HepG2 (cell line): ENCODE results near the gene RMI2. TPM values are rescaled to one million over a fixed set of nuclear protein-coding genes. Genes with fewer than 3 reads are reported as not detected.

ENCODE experiments used
- AGO2 ChIP-seq: fragments of 200-400 bp; formaldehyde crosslinking; optimal IDR thresholded peaks from 2 replicates; pipeline ENCODE3; 2017; ENCODE audit warnings: mild to moderate bottlenecking, low read depth, low read length, moderate library complexity
- ATAD3A ChIP-seq: sonication (generic); formaldehyde crosslinking; IDR thresholded peaks from 2 replicates; pipeline ENCODE4 v1.4.0; 2020; ENCODE audit warnings: missing genetic modification reagents
- CREM ChIP-seq, 2 experiments: sonication (generic) in 1 of 2; formaldehyde crosslinking in 1 of 2; IDR thresholded peaks; 2 replicates each; pipeline versions ENCODE4 v1.4.0 to v1.6.1; 2016 to 2020; ENCODE audit warnings: antibody characterized with exemption in 1 of 2, mild to moderate bottlenecking in 1 of 2, missing genetic modification reagents in 1 of 2
- FOXO1 ChIP-seq: sonication (generic); formaldehyde crosslinking; IDR thresholded peaks from 2 replicates; pipeline ENCODE4 v1.4.0; 2020; ENCODE audit warnings: missing genetic modification reagents
- GZF1 ChIP-seq: sonication (generic); formaldehyde crosslinking; IDR thresholded peaks from 2 replicates; pipeline ENCODE4 v1.5.1; 2020; ENCODE audit warnings: mild to moderate bottlenecking, missing genetic modification reagents
- IRF2 ChIP-seq: IDR thresholded peaks from 2 replicates; pipeline ENCODE4 v1.6.1; 2018; ENCODE audit warnings: missing genetic modification reagents, missing compliant biosample characterization
- ZNF761 ChIP-seq: sonication (generic); formaldehyde crosslinking; conservative IDR thresholded peaks from 2 replicates; pipeline ENCODE4 v1.4.0; 2020; ENCODE audit warnings: mild to moderate bottlenecking, missing genetic modification reagents
- ZNF768 ChIP-seq: sonication (generic); formaldehyde crosslinking; IDR thresholded peaks from 2 replicates; pipeline ENCODE4 v1.4.0; 2020; ENCODE audit warnings: missing genetic modification reagents
- ZSCAN21 ChIP-seq: sonication (generic); formaldehyde crosslinking; IDR thresholded peaks from 2 replicates; pipeline ENCODE4 v1.8.0; 2022; ENCODE audit warnings: mild to moderate bottlenecking, missing genetic modification reagents, moderate library complexity, borderline replicate concordance
- polyA plus RNA-seq, 8 experiments: library from polyadenylated mRNA; depleted of rRNA in 3 of 8; stranded (reverse) in 7 of 8; unstranded in 1 of 8; fragments of >200 nt; fragmentation: Illumina TruSeq in 4 of 8; extraction: Trizol in 4 of 8; gene quantifications; 2 replicates each; pipeline versions ENCODE4 v1.2.1 to v1.2.3, GENCODE V29; 2011 to 2016; ENCODE audit warnings: low read depth in 4 of 8, missing spikeins in 1 of 8, mixed read lengths in 1 of 8; ENCODE audit not compliant: insufficient read depth in 1 of 8
- total RNA-seq, 5 experiments: library from RNA; depleted of rRNA; stranded (reverse); fragments of >200 nt; fragmentation: Illumina TruSeq; extraction: Trizol; gene quantifications; 2 replicates each; pipeline ENCODE4 v1.2.3, GENCODE V29; 2016; ENCODE audit warnings: low read depth in 1 of 5
- TF ChIP-seq, protein P1 (sequence below): sonication (generic); formaldehyde crosslinking; IDR thresholded peaks from 2 replicates; pipeline ENCODE4 v1.4.0; 2020; ENCODE audit warnings: missing genetic modification reagents, borderline replicate concordance
- TF ChIP-seq, protein P2 (sequence below): IDR thresholded peaks from 2 replicates; pipeline ENCODE4 v1.6.1; 2016; ENCODE audit warnings: mild to moderate bottlenecking, missing biosample characterization, missing genetic modification reagents
- TF ChIP-seq, protein P3 (sequence below): sonication (generic); formaldehyde crosslinking; IDR thresholded peaks from 2 replicates; pipeline ENCODE4 v1.4.0; 2020; ENCODE audit warnings: mild to moderate bottlenecking, missing genetic modification reagents
- TF ChIP-seq, protein P4 (sequence below): sonication (generic); formaldehyde crosslinking; IDR thresholded peaks from 2 replicates; pipeline ENCODE4 v1.4.0; 2020; ENCODE audit warnings: missing genetic modification reagents
- TF ChIP-seq, protein P5 (sequence below): sonication (generic); formaldehyde crosslinking; IDR thresholded peaks from 2 replicates; pipeline ENCODE4 v1.8.0; 2022; ENCODE audit warnings: missing genetic modification reagents, mild to moderate bottlenecking, inconsistent platforms, borderline replicate concordance
- TF ChIP-seq, protein P6 (sequence below): sonication (generic); formaldehyde crosslinking; conservative IDR thresholded peaks from 2 replicates; pipeline ENCODE4 v1.8.0; 2022; ENCODE audit warnings: low read depth, missing genetic modification reagents
- TF ChIP-seq, protein P7 (sequence below): IDR thresholded peaks from 2 replicates; pipeline ENCODE4 v1.4.0; 2020; ENCODE audit warnings: mild to moderate bottlenecking, missing genetic modification reagents

The RMI2 gene
- total and polyA plus RNA-seq, 2 of the 13 experiments (the other 11 are each of a cell fraction or from before 2014, with no cell fraction given) = 24.5 to 55.7 TPM

DNA sequence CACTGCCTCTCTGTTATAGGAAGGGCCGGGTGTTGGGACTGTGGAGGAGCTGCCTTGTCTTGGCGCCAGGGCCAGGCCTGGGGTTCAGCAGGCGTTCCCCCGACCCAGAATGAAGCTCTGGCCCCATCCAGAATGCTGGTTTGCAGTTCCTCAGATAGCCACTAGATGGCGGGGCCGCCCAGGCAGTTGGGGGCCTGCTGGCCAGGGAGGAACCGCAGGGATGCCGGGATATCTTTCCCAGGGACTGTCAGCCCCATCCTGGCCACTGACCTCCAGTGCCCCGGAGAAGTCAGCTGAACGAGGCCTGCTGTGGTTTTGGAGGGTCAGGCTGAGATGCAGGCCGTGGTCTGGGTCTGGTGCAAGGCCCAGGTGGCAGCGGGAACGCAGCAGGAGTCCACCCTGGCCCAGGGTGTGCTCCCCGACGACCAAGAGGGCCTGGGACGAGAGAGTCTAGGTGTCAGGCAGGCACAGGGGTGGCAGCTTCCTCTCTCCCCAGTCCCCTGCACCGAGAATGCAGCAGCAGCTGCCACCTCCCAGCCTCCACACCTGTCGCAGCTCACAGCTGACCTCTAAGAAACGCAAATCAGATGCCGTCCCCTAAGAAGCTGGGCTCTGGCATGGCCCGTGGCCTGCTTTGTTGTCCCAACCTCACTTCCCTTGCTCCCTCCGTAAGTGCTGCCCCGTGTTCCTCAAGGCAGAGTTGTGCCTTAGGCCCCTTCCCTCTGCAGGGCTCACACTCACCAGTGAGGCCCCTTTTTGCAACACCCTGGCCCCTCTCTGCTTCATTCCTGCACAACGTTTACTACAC, 51.2 kb downstream of the RMI2 start (continued):
- TF ChIP-seq, protein P1, sequence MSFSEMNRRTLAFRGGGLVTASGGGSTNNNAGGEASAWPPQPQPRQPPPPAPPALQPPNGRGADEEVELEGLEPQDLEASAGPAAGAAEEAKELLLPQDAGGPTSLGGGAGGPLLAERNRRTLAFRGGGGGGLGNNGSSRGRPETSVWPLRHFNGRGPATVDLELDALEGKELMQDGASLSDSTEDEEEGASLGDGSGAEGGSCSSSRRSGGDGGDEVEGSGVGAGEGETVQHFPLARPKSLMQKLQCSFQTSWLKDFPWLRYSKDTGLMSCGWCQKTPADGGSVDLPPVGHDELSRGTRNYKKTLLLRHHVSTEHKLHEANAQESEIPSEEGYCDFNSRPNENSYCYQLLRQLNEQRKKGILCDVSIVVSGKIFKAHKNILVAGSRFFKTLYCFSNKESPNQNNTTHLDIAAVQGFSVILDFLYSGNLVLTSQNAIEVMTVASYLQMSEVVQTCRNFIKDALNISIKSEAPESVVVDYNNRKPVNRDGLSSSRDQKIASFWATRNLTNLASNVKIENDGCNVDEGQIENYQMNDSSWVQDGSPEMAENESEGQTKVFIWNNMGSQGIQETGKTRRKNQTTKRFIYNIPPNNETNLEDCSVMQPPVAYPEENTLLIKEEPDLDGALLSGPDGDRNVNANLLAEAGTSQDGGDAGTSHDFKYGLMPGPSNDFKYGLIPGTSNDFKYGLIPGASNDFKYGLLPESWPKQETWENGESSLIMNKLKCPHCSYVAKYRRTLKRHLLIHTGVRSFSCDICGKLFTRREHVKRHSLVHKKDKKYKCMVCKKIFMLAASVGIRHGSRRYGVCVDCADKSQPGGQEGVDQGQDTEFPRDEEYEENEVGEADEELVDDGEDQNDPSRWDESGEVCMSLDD (CRISPR knock-in tag) = 0 out of 2 replicates have a peak, but pooled peaks have one; percentile 13
- TF ChIP-seq ZSCAN21 (CRISPR knock-in tag) = peak; percentile 97
- 0 out of 2 replicates have a peak, but pooled peaks have one; percentile 10 for TF ChIP-seq ATAD3A
- TF ChIP-seq, protein P2, sequence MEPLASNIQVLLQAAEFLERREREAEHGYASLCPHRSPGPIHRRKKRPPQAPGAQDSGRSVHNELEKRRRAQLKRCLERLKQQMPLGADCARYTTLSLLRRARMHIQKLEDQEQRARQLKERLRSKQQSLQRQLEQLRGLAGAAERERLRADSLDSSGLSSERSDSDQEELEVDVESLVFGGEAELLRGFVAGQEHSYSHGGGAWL (CRISPR knock-in tag) = peak; percentile 88
- no peak for TF ChIP-seq AGO2
- TF ChIP-seq, protein P3, sequence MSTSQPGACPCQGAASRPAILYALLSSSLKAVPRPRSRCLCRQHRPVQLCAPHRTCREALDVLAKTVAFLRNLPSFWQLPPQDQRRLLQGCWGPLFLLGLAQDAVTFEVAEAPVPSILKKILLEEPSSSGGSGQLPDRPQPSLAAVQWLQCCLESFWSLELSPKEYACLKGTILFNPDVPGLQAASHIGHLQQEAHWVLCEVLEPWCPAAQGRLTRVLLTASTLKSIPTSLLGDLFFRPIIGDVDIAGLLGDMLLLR (CRISPR knock-in tag) = peak; percentile 56; the same call in 1 of the 2 replicates
- peak; percentile 81 for TF ChIP-seq IRF2 (CRISPR knock-in tag)
- 0 out of 2 replicates have a peak, but pooled peaks have one; percentile 17 for TF ChIP-seq FOXO1 (CRISPR knock-in tag)
- TF ChIP-seq ZNF768 (CRISPR knock-in tag) = peak; percentile 74; the same call in 1 of the 2 replicates
- TF ChIP-seq, protein P4, sequence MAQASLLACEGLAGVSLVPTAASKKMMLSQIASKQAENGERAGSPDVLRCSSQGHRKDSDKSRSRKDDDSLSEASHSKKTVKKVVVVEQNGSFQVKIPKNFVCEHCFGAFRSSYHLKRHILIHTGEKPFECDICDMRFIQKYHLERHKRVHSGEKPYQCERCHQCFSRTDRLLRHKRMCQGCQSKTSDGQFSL = no peak; the same call in 1 of the 2 replicates
- TF ChIP-seq CREM (IDR thresholded peaks at IDR 0.05) = no peak
- TF ChIP-seq CREM (CRISPR knock-in tag; IDR thresholded peaks at IDR 0.05) = no peak
- TF ChIP-seq ZNF761 (CRISPR knock-in tag) = peak; percentile 79; the same call in 1 of the 2 replicates
- TF ChIP-seq, protein P5, sequence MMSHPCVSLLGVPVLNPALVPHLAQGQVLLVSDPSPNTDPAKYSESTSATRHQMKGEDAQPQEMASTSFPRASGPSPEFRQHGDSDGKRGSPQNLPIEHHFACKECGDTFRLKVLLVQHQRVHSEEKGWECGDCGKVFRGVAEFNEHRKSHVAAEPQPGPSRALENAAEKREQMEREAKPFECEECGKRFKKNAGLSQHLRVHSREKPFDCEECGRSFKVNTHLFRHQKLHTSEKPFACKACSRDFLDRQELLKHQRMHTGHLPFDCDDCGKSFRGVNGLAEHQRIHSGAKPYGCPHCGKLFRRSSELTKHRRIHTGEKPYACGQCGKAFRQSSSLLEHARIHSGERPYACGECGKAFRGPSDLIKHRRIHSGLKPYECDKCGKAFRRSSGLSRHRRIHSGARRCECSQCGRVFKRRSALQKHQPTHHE (CRISPR knock-in tag) = no peak
- TF ChIP-seq, protein P6, sequence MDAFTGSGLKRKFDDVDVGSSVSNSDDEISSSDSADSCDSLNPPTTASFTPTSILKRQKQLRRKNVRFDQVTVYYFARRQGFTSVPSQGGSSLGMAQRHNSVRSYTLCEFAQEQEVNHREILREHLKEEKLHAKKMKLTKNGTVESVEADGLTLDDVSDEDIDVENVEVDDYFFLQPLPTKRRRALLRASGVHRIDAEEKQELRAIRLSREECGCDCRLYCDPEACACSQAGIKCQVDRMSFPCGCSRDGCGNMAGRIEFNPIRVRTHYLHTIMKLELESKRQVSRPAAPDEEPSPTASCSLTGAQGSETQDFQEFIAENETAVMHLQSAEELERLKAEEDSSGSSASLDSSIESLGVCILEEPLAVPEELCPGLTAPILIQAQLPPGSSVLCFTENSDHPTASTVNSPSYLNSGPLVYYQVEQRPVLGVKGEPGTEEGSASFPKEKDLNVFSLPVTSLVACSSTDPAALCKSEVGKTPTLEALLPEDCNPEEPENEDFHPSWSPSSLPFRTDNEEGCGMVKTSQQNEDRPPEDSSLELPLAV (CRISPR knock-in tag) = no peak
- TF ChIP-seq, protein P7, sequence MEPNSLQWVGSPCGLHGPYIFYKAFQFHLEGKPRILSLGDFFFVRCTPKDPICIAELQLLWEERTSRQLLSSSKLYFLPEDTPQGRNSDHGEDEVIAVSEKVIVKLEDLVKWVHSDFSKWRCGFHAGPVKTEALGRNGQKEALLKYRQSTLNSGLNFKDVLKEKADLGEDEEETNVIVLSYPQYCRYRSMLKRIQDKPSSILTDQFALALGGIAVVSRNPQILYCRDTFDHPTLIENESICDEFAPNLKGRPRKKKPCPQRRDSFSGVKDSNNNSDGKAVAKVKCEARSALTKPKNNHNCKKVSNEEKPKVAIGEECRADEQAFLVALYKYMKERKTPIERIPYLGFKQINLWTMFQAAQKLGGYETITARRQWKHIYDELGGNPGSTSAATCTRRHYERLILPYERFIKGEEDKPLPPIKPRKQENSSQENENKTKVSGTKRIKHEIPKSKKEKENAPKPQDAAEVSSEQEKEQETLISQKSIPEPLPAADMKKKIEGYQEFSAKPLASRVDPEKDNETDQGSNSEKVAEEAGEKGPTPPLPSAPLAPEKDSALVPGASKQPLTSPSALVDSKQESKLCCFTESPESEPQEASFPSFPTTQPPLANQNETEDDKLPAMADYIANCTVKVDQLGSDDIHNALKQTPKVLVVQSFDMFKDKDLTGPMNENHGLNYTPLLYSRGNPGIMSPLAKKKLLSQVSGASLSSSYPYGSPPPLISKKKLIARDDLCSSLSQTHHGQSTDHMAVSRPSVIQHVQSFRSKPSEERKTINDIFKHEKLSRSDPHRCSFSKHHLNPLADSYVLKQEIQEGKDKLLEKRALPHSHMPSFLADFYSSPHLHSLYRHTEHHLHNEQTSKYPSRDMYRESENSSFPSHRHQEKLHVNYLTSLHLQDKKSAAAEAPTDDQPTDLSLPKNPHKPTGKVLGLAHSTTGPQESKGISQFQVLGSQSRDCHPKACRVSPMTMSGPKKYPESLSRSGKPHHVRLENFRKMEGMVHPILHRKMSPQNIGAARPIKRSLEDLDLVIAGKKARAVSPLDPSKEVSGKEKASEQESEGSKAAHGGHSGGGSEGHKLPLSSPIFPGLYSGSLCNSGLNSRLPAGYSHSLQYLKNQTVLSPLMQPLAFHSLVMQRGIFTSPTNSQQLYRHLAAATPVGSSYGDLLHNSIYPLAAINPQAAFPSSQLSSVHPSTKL (CRISPR knock-in tag) = peak; percentile 71
- TF ChIP-seq GZF1 = no peak; the same call in 1 of the 2 replicates
